Inflammatory macrophage treated with lipopolysaccharide for 1 hour (primary cell): Measurements from ENCODE around the gene TUT4.

ENCODE experiments used
- DNase-seq, 2 donors: peaks; one replicate each; pipeline ENCODE4 v3.0.0-alpha.2; 2020 to 2022

TUT4 gene

GRCh38 chr1:52532731-52533327, 20.1 kb downstream of the TUT4 start:
- DNase-seq: peak; percentile 23 to 29

GRCh38 chr1:52532247-52532646, 20.6 kb downstream of the TUT4 start:
- no peak for DNase-seq

GRCh38 chr1:52531249-52531872, 21.5 kb downstream of the TUT4 start:
- DNase-seq: no peak

- no peak for DNase-seq
Measured at GRCh38 chr1:52530563-52531144, 22.2 kb downstream of the TUT4 start.

- no peak for DNase-seq
Measured at GRCh38 chr1:52523376-52523775, 29.5 kb downstream of the TUT4 start.

- DNase-seq: no peak
Measured at GRCh38 chr1:52520148-52520547, 32.7 kb downstream of the TUT4 start.

- DNase-seq: no peak
Measured at GRCh38 chr1:52518962-52519361, 33.9 kb downstream of the TUT4 start.

- no peak for DNase-seq
Measured at GRCh38 chr1:52511851-52512615, 40.9 kb downstream of the TUT4 start.

- DNase-seq: no peak
Measured at GRCh38 chr1:52511439-52511838, 41.5 kb downstream of the TUT4 start.

GRCh38 chr1:52506920-52507546, 45.9 kb downstream of the TUT4 start:
- no peak for DNase-seq

GRCh38 chr1:52506349-52506748, 46.5 kb downstream of the TUT4 start:
- no peak for DNase-seq

GRCh38 chr1:52504720-52505119, 48.2 kb downstream of the TUT4 start:
- no peak for DNase-seq

- DNase-seq: no peak
Measured at GRCh38 chr1:52503706-52504105, 49.2 kb downstream of the TUT4 start.

- DNase-seq: no peak
Measured at GRCh38 chr1:52502789-52503188, 50.1 kb downstream of the TUT4 start.

- DNase-seq: no peak
Measured at GRCh38 chr1:52487632-52488031, 65.3 kb downstream of the TUT4 start.

- no peak for DNase-seq
Measured at GRCh38 chr1:52482326-52483004, 70.4 kb downstream of the TUT4 start.

GRCh38 chr1:52479076-52479475, 73.8 kb downstream of the TUT4 start:
- DNase-seq: no peak

- DNase-seq: no peak
Measured at GRCh38 chr1:52477876-52478275, 75.0 kb downstream of the TUT4 start.

- no peak for DNase-seq
Measured at GRCh38 chr1:52476943-52477342, 75.9 kb downstream of the TUT4 start.

- DNase-seq: no peak
Measured at GRCh38 chr1:52474807-52475206, 78.1 kb downstream of the TUT4 start.

- no peak for DNase-seq
Measured at GRCh38 chr1:52473039-52473438, 79.9 kb downstream of the TUT4 start.

GRCh38 chr1:52472384-52472783, 80.5 kb downstream of the TUT4 start:
- DNase-seq: no peak

GRCh38 chr1:52469108-52469507, 83.8 kb downstream of the TUT4 start:
- no peak for DNase-seq
